Dedifferentiated amniotic fluid mesenchymal stem cell (primary cell): ENCODE results near the gene GAK.

Experiments used
- DNase-seq: peaks from one replicate; pipeline ENCODE4 v3.0.0-alpha.2; 2016; ENCODE audit errors: extremely low spot score

GAK gene

GRCh38 chr4:890036-890695 is 42.0 kb downstream of the GAK start:
- no peak for DNase-seq

DNA sequence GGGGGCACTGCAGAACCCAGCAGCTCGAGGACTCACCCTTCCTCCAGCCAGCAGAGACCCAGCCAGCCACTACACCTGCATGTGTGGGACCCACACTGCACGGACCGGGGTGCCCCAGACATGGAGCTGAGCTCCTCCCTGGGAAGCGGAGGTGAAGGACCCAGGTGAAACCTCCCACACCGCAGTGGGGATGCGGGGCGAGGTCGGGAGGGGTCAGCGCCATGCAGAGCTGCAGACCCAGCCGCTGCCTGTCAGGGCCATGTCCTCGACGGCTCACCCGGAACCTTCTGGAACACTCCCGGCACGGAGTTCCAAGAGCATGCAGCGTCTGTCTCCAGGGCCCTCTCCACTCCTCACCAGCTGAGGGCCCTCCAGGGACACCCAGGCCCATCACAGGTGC is 42.6 kb downstream of the GAK start:
- DNase-seq: no peak

DNA sequence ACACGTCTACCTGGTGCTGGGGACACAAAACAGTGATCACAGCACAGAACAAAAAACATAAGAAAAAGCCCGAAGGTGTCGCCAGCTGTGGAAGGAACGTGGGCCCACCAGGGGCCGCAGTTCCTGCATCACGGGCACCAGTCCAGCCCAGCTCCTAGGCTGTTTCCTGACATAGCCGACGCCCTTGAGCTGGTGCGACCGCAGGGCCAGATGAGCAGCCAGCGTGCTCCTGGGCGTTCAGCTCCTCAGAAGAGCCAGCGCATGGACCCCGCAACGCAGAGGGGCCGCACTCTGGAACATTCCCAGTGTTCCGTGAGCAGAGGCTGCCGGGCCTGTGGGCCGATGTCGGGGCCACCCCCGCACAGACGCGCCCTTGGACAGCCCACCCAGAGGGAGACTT is 44.1 kb downstream of the GAK start:
- no peak for DNase-seq

- no peak for DNase-seq
These were observed 44.9 kb downstream of the GAK start for GRCh38 chr4:887034-887763.

DNA sequence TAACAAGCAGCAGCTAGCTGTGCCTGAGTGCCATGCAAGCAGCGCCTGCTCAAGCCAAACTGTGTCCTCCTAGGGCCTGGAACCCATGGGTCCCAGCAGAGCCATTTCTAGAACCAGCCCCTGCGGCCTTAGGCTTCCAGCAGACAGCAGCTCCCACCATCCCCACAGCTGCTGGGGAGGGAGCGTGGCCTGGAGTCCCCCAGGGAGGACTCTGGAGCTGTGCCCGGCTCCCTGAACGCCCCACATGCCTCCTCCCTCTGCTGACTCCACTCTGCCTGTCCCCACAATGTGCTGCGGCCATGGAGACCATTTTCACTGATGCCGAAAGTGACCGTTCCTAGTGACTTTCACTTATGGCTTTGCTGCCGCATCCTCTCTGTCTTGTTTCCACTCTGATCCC is 45.9 kb downstream of the GAK start:
- no peak for DNase-seq

DNA sequence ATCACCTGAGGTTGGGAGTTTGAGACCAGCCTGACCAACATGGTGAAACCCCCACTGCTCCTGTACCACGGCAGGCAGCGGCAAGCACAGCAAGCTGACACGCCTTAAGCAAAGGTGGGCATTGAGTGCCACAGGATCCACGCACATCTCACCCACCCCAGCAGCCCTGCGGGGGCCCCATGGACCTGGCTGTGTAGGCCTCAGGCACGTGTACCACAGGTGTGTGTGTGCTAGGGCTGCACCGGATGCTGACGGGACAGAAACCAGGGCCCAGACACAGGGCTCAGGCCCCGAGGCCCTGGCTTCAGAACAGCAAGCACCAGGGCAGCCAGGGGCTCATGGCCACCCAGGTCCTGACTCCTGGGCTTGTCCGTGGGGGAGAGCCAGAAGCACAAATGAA is 46.8 kb downstream of the GAK start:
- DNase-seq: no peak

GRCh38 chr4:884896-885295 is 47.2 kb downstream of the GAK start:
- DNase-seq: no peak

- DNase-seq: no peak
These were observed 47.9 kb downstream of the GAK start for GRCh38 chr4:884259-884658.

DNA sequence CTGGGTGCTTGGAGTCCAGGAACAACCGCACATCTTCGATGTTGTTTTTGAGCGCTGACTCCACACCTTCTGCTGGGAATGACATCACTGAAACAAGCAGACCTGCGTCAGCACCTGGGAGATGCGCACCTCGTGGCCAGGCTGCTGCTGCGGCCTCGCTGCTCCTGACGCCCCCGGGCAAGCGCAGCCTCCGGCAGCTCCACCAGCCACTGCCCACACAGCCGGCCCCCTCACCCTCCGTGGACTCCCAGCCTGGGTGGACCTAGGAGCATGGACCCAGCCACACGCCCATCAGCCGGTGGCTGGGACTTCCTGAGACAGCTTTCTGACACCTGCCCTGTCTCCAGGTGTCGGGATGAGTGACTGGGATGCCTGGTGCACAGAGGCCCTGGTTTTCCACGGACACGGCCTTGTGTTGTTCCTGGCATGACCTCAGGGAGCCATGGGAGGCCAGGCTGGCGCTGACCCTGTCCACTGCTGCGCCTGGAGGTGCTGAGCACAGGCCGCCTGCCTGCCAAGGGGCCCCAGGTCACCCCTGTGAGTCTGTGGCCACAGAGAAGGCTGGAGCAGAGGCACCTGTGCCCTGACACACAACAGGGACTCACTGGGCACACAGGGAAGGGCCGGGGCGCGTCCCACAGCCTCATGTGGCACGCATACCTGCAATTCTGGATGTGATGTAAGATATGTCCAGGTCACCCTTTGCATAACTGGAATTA is 48.6 kb downstream of the GAK start:
- DNase-seq: no peak

- no peak for DNase-seq
These were observed 49.5 kb downstream of the GAK start for GRCh38 chr4:882646-883045.

DNA sequence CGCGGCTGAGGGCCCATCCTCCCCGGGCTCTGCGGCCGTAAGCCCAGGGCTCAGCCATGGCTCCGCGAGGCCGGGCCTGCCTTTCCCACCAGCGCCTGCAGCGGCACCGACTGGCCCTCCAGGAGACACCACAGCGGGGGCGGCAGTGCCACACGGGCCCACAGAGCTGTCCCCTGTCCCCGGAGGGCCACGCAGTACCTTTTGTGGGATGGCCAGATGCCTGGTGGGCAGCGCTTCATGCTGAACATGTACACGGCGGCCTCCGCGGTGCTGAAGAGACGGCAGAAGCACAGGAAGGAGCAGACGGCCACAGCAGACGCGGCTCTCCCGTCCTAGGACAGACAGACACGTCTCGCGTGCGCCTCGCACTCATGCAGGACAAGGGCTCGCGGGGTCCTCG is 50.4 kb downstream of the GAK start:
- no peak for DNase-seq

GRCh38 chr4:880684-881405 is 51.3 kb downstream of the GAK start:
- DNase-seq: no peak

DNA sequence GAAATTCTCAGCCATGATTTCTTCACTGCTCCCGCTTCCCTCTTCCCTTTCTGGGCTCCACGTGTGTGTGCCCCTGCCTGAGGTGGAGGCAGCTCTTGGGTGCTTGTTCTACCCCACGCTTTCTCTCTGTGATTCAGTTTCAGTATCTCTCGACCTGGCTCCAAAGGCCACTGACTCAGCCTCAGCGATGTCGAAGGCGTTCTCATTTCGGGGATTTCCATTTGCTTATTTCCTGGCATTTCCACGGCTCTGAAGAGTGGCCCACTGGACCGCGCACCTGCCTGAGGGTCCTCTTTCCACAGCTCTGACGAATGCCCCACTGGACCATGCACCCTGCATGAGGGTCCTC is 52.4 kb downstream of the GAK start:
- DNase-seq: no peak

DNA sequence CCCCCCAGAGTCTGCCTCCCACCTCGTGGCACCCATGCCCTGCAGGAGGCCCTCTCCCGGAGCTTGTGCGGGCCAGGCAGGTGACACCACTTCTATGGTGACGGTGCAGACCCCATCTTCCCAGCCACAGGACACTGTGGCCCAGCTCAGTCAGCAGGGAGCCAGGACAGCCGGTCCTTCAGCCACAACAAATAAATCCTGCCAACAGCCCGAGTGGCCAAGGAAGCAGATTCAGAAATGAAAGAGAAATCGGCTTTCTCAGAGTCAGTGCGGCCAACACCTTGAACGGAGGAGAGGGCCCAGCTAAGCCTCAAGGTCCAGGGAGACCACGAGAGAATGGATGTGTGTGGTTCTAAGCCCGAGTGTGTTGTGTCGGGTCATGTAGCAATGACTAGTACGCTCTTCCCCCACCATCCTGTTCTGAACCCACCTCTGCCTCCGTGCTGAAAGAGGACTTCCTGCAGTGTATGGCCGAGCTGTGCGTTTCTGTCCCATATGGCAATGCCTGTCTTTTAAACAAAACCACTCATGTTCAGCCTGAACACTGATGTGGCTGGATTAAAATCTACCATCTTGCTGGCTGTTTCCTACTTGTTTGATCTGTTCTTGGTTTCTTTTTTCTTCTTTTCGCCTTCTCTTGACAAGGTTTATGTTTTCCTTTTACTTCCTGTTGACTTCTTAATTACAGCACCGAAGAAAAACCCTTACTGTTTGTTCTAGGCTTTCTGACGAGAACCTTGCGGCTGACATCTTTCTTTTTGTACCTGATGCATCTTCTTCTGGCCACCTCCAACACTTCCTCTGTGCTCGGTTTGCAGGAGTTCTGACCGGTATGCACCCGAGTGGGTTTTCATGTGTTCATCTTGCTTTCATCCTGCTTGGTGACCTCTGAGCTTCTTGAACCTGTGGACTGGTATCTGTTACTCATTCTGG is 53.1 kb downstream of the GAK start:
- no peak for DNase-seq

GRCh38 chr4:877502-877901 is 54.6 kb downstream of the GAK start:
- no peak for DNase-seq

DNA sequence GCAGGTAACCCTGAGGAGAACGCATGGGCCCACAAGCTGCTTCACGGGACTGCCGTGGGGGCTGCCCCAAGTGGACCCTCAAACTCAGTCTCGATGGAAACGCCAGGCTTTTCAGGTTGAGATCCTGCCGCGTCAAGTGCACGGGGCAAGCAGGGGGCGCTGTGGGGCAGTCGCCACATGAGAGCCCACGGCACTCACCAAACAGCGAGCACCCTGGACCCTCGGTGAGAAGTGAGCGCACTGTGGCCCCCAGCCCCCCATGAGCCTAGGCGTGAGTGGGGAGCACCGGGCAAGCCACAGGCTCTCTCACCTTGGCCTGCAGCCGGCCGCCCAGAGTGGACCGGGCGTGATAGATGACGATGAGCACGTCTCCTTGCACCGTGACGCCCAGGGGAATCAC is 55.3 kb downstream of the GAK start:
- DNase-seq: no peak

GRCh38 chr4:875818-876423 is 56.2 kb downstream of the GAK start:
- DNase-seq: no peak

DNA sequence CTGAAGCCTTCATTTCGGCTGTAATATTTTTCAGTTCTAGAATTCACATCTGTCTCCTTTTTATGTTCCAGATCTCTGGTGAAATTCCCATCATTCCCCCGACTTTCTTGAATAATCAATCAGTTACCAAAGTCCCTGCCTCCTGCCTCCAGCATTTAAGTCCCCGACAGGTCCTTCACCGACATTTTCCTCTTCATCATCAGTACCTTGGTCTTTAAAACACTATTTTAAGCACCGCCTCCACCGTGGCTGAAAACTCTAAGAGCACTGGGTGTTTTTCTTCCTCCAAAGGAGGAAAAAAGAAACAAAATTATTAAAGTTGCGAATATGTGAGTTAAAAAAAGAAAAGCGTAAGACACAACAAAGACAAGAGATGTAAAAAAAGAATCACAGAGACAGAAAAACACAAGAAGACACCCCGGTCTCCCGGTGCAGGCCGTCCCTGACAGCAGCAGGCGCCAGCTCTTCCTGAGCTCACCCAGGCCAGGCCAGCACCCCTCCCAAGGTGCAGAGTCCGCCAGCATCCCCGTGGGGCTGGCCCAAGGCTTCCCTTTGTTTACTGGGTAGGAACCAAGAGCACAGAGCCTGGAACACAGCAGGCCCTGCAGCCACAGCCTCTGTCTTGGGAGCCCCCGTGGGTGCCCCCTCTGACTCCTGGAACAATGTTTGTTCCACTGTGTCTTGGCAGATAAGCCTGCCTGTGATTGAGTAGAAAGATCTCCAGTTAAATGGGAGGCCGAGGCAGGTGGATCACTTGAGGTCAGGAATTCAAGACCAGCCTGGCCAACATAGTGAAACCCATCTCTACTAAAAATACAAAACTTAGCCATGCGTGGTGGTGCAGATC is 56.9 kb downstream of the GAK start:
- DNase-seq: no peak

DNA sequence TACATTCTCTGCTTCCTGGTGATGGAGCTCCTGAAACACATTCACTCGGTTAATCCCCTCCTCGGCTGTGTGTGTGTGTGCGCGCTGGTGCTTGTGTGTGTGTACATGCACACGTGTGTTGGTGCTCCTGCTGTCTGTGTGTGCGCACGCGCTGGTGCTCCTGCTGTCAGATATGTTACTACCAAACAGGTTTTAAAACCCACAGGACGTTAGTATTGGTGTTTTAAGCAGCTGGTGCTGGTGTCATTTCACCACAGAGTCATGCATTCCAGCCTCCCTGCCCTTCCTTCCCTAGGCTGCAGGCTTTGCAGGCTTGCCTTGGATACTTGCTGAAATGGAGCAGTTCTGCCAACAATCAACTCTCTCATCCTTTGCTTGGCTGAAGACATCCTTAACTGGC is 58.1 kb downstream of the GAK start:
- DNase-seq: no peak
